Measurements from ENCODE around the gene PEAK1. TPM values are rescaled to one million over a fixed set of nuclear protein-coding genes. Genes with fewer than 3 reads are reported as not detected.
"Not testable (repeated sequence)": the region's sequence is repeated elsewhere in the genome, so short reads cannot be mapped to it uniquely, and the experiment has no call there.

Gene PEAK1
- total and polyA plus RNA-seq, 2 experiments from 2014 or later, result 7.8 to 34.1 TPM

DNA sequence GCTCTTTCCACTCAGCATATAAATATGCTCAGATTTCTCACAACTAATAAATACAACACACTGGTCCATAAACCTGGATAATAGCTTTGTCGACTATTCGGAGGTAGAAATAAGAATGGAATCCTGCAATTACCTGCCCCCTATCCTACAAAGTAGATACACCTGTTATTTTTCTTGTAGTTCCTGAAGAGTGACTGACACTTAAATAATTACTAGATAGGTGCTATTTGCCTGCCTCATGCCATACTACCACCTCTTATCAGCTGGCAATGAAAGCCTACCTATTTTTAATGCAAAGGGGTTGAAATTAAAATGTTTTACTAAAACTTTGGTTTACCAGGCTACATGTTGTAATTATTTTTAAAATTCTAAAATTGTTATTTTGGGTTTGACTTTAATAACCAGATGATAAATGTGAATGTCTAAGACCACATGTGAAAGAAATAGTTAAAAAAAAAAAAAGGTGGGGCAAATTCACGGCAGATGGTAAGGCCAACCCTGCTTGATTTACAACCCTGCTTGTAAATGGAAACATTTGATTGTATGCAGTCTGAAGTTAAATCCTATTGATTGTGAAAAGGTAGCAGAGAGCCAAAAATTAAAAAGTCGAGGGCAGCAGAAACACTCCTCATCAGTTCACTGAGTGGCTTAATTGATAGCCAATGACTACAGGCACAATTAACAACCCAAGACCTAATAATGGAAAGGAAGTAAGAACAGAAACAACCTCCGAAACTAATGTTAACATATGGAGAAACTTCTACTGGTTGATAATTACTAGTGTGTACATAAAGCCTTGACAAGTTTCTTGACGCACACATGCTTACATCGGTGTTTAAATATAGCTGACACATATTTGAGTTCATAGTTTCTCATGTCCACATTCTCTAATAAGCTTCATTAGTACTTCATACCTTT is 8.9 kb downstream of the PEAK1 start:
- no peaks in the 10 kb centered on the region for H3F3A ChIP-seq (replicated peaks; ENCODE audit: low read depth)
- DNase-seq (ENCODE audit: low spot score), result no peak
- H2AFZ ChIP-seq, result no peak overlapping the region
- no peaks in the 10 kb centered on the region for H3K9me2 ChIP-seq (ENCODE audit: insufficient read depth)
- H3K4me3 ChIP-seq, result no peak overlapping the region
- Mint-ChIP-seq H3K4me3 (no peak overlapping the region), H3K27me3 (ENCODE audit: insufficient read depth, low read depth, poor library complexity) (no peaks in the 10 kb centered on the region), H3K9me3 (peaks cover 7% of the 10 kb centered on the region; the same call in 2 of the 3 replicates), H3K4me1 (peaks cover 21% of the 10 kb centered on the region), H3K36me3 (ENCODE audit: low read depth) (peaks cover 12% of the 10 kb centered on the region; the same call in 2 of the 3 replicates), H3K27ac (no peak overlapping the region; the same call in 1 of the 2 replicates)
- peaks cover 14% of the 10 kb centered on the region for H4K20me1 ChIP-seq (replicated peaks; ENCODE audit: insufficient read depth)
- H3K36me3 ChIP-seq (ENCODE audit: insufficient read depth), result no peaks in the 10 kb centered on the region
- no peaks in the 10 kb centered on the region for H3K27me3 ChIP-seq (ENCODE audit: insufficient read depth)
- H3K4me2 ChIP-seq, result no peak overlapping the region
- H3K27ac ChIP-seq (ENCODE audit: low read depth), result no peak overlapping the region
- H3K79me2 ChIP-seq (replicated peaks; ENCODE audit: insufficient read depth), result peaks cover 99% of the 10 kb centered on the region
- H3K4me1 ChIP-seq (ENCODE audit: insufficient read depth), result peaks cover 22% of the 10 kb centered on the region
- TF ChIP-seq JUNB (IDR thresholded peaks at IDR 0.05; ENCODE audit: unreplicated experiment), result no peak
- TF ChIP-seq ZNF331 (CRISPR knock-in tag; IDR thresholded peaks at IDR 0.05; ENCODE audit: low read depth), result no peak
- TF ChIP-seq, protein P1, sequence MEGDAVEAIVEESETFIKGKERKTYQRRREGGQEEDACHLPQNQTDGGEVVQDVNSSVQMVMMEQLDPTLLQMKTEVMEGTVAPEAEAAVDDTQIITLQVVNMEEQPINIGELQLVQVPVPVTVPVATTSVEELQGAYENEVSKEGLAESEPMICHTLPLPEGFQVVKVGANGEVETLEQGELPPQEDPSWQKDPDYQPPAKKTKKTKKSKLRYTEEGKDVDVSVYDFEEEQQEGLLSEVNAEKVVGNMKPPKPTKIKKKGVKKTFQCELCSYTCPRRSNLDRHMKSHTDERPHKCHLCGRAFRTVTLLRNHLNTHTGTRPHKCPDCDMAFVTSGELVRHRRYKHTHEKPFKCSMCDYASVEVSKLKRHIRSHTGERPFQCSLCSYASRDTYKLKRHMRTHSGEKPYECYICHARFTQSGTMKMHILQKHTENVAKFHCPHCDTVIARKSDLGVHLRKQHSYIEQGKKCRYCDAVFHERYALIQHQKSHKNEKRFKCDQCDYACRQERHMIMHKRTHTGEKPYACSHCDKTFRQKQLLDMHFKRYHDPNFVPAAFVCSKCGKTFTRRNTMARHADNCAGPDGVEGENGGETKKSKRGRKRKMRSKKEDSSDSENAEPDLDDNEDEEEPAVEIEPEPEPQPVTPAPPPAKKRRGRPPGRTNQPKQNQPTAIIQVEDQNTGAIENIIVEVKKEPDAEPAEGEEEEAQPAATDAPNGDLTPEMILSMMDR (conservative IDR thresholded peaks at IDR 0.05; ENCODE audit: low read depth in 2 of 2), result no peak
- no peak for TF ChIP-seq STAT1 (IDR thresholded peaks at IDR 0.05; ENCODE audit: unreplicated experiment)
- ATAC-seq, result no peak

DNA sequence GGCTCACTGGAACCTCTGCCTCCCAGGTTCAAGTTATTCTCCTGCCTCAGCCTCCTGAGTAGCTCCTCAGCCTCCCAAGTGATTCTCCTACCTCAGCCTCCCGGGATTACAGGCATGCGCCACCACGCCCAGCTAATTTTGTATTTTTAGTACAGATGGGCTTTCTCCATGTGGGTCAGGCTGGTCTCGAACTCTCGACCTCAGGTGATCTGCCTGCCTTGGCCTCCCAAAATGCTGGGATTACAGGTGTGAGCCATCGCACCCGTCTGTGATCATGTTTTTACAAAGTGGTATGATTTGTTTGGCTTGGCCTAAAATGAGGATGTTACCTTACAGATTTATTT is 9.8 kb downstream of the PEAK1 start:
- H3K4me2 ChIP-seq; H3K4me3 ChIP-seq; H3K27me3 ChIP-seq (ENCODE audit: insufficient read depth); H3K27ac Mint-ChIP-seq; DNase-seq (ENCODE audit: low spot score); H3K9me3 Mint-ChIP-seq; H3K4me3 Mint-ChIP-seq; H3K9me2 ChIP-seq (ENCODE audit: insufficient read depth); H2AFZ ChIP-seq; H3F3A ChIP-seq (replicated peaks; ENCODE audit: low read depth); H3K36me3 ChIP-seq (ENCODE audit: insufficient read depth); H3K27me3 Mint-ChIP-seq (ENCODE audit: insufficient read depth, low read depth, poor library complexity); H3K27ac ChIP-seq (ENCODE audit: low read depth); ATAC-seq: not testable (repeated sequence)
- peaks cover 14% of the 10 kb centered on the region for H4K20me1 ChIP-seq (replicated peaks; ENCODE audit: insufficient read depth)
- peaks cover 100% of the 10 kb centered on the region for H3K79me2 ChIP-seq (replicated peaks; ENCODE audit: insufficient read depth)
- H3K4me1 ChIP-seq (ENCODE audit: insufficient read depth), result peaks cover 22% of the 10 kb centered on the region
- Mint-ChIP-seq H3K36me3 (ENCODE audit: low read depth) (peaks cover 12% of the 10 kb centered on the region; the same call in 2 of the 3 replicates), H3K4me1 (peaks cover 29% of the 10 kb centered on the region)

DNA sequence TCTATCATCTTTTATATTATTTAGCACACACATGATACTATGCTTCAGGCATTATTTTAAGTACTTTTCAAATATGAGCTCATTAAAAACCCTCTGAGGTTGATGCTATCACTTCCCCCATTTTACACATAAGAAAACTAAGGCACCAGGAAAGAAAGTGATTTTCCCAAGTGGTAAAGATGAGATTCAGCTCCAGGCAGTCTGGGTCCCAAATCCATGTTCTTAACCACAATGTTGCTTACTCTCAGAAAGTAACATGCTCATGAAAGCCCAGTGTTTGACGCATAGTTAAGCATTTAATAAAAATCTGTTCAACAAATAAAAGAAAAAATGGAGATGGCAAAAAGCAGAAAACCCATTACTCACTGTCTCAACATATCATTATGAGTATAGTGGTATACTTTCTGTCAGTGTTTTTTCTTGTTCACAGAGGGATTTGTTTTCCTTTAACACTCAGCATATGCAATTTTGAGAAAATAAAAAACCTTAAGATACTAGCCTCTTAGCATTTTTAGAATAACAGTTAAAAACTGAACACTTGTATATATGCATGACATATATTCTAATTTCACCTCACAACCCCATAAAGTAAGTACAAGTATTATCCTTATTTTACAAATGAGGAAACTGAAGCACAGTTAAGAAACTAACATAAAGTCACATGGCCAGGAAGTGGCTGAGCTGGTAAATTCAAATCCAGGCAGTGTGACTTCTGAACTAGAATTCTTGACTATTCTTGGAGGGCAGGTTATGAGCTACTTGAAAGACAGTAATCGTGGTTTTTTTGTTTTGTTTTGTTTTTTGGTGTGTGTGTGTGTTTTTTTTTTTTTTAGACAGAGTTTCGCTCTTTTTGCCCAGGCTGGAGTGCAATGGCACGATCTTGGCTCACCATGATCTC is 10.4 kb downstream of the PEAK1 start:
- Histone ChIP-seq H4K20me1 (replicated peaks; ENCODE audit: insufficient read depth) (peaks cover 14% of the 10 kb centered on the region), H3K4me2 (no peak overlapping the region), H3K36me3 (ENCODE audit: insufficient read depth) (no peaks in the 10 kb centered on the region), H3K27me3 (ENCODE audit: insufficient read depth) (no peaks in the 10 kb centered on the region), H2AFZ (no peak overlapping the region), H3K9me2 (ENCODE audit: insufficient read depth) (no peaks in the 10 kb centered on the region), H3F3A (replicated peaks; ENCODE audit: low read depth) (no peaks in the 10 kb centered on the region), H3K27ac (ENCODE audit: low read depth) (no peak overlapping the region), H3K79me2 (replicated peaks; ENCODE audit: insufficient read depth) (peaks cover 100% of the 10 kb centered on the region), H3K4me1 (ENCODE audit: insufficient read depth) (peaks cover 22% of the 10 kb centered on the region), H3K4me3 (no peak overlapping the region)
- H3K4me3 Mint-ChIP-seq, result no peak overlapping the region
- H3K4me1 Mint-ChIP-seq, result peaks cover 29% of the 10 kb centered on the region
- peaks cover 12% of the 10 kb centered on the region; the same call in 2 of the 3 replicates for H3K36me3 Mint-ChIP-seq (ENCODE audit: low read depth)
- DNase-seq (ENCODE audit: low spot score), result no peak
- H3K27me3 Mint-ChIP-seq (ENCODE audit: insufficient read depth, low read depth, poor library complexity), result no peaks in the 10 kb centered on the region
- H3K27ac Mint-ChIP-seq, result no peak overlapping the region
- no peak for ATAC-seq
- peaks cover 7% of the 10 kb centered on the region; the same call in 2 of the 3 replicates for H3K9me3 Mint-ChIP-seq
- TF ChIP-seq STAT1 (IDR thresholded peaks at IDR 0.05; ENCODE audit: unreplicated experiment) (no peak), ZNF331 (CRISPR knock-in tag; IDR thresholded peaks at IDR 0.05; ENCODE audit: low read depth) (no peak), ZNF114 (CRISPR knock-in tag; IDR thresholded peaks at IDR 0.05) (no peak)
